DND-41 (cell line): ENCODE results near the gene MAST4.

Experiments used
- ATAC-seq: fragments of 200-7000 bp; cut with Tn5 transposase; 3 replicates; pipeline ENCODE4 v1.9.1; 2021; ENCODE audit warnings: low read depth; ENCODE audit not compliant: insufficient read depth
- DNase-seq: peaks from one replicate; pipeline ENCODE4 v3.0.0-alpha.2; 2020
- H2AFZ ChIP-seq: 2 replicates; pipeline ENCODE4 v1.6.0; 2012; ENCODE audit warnings: low read depth, low read length
- H3K27ac ChIP-seq: 2 replicates; pipeline ENCODE4 v1.5.1; 2012; ENCODE audit warnings: low read length, inconsistent platforms
- H3K27me3 ChIP-seq: fragments of 200-600 bp; sonication (generic); 2 replicates; pipeline ENCODE4 v1.6.0; 2012; ENCODE audit warnings: low read length, mild to moderate bottlenecking, inconsistent platforms; ENCODE audit not compliant: insufficient read depth, poor library complexity
- H3K36me3 ChIP-seq: 2 replicates; pipeline ENCODE4 v1.5.1; 2012; ENCODE audit warnings: low read length, inconsistent platforms; ENCODE audit not compliant: insufficient read depth
- H3K4me1 ChIP-seq: 2 replicates; pipeline ENCODE4 v1.5.1; 2012; ENCODE audit warnings: mild to moderate bottlenecking, low read length; ENCODE audit not compliant: insufficient read depth
- H3K4me2 ChIP-seq: 2 replicates; pipeline ENCODE4 v1.6.0; 2012; ENCODE audit warnings: mild to moderate bottlenecking, moderate library complexity, low read length, inconsistent platforms; ENCODE audit not compliant: insufficient read depth
- H3K4me3 ChIP-seq, 2 experiments: fragments of 200-600 bp in 1 of 2; shearing (Covaris generic) in 1 of 2; 2 replicates each; pipeline ENCODE4 v1.5.1; 2012 to 2016; ENCODE audit warnings: inconsistent platforms in 2 of 2, low read length in 2 of 2, mild to moderate bottlenecking in 2 of 2, low read depth in 1 of 2, moderate library complexity in 1 of 2
- H3K79me2 ChIP-seq: 2 replicates; pipeline ENCODE4 v1.6.0; 2012; ENCODE audit warnings: low read length, inconsistent platforms; ENCODE audit not compliant: insufficient read depth
- H3K9ac ChIP-seq: 2 replicates; pipeline ENCODE4 v1.6.0; 2012; ENCODE audit warnings: low read depth, mild to moderate bottlenecking, inconsistent platforms, low read length, moderate library complexity
- H3K9me3 ChIP-seq: 2 replicates; pipeline ENCODE4 v1.5.1; 2012; ENCODE audit warnings: low read length, moderate library complexity, mild to moderate bottlenecking, inconsistent platforms; ENCODE audit not compliant: insufficient read depth, severe bottlenecking
- H4K20me1 ChIP-seq: 2 replicates; pipeline ENCODE4 v1.6.0; 2012; ENCODE audit warnings: low read length; ENCODE audit not compliant: insufficient read depth
- EZH2 ChIP-seq: IDR thresholded peaks from 3 replicates; pipeline ENCODE4 v1.6.1; 2012; ENCODE audit warnings: borderline replicate concordance, low read depth, mild to moderate bottlenecking, moderate library complexity, low read length, inconsistent platforms; ENCODE audit not compliant: severe bottlenecking
- TF ChIP-seq, protein P1 (sequence below): IDR thresholded peaks from 2 replicates; pipeline ENCODE4 v1.5.1; 2012; ENCODE audit warnings: borderline replicate concordance, low read length, moderate library complexity, mild to moderate bottlenecking; ENCODE audit not compliant: poor library complexity, severe bottlenecking; ENCODE audit errors: extremely low read depth

MAST4 gene

DNA sequence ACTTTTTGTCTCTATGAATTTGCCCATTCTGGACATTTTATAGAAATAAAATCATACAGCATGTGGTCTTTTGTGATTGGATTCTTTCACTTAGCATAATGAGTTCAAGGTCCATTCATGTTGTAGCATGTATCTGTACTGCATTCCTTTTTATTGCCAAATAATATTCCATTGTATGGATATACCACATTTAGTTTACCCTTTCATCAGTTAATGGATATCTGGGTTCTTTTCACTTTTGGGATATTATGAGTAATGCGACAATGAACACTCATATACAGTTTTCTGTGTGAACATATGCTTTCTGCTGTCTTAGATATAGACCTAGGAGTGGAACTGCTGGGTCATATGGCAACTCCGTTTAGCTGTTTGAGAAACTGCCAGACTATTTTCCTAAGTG, 41.3 kb upstream of the MAST4 start:
- ATAC-seq (no peak), DNase-seq (no peak)
- H3K4me3 ChIP-seq = no peak overlapping the region; a peak in 1 of 4 replicates
- no peaks in the 10 kb centered on the region for H3K27me3 ChIP-seq
- TF ChIP-seq, protein P1, sequence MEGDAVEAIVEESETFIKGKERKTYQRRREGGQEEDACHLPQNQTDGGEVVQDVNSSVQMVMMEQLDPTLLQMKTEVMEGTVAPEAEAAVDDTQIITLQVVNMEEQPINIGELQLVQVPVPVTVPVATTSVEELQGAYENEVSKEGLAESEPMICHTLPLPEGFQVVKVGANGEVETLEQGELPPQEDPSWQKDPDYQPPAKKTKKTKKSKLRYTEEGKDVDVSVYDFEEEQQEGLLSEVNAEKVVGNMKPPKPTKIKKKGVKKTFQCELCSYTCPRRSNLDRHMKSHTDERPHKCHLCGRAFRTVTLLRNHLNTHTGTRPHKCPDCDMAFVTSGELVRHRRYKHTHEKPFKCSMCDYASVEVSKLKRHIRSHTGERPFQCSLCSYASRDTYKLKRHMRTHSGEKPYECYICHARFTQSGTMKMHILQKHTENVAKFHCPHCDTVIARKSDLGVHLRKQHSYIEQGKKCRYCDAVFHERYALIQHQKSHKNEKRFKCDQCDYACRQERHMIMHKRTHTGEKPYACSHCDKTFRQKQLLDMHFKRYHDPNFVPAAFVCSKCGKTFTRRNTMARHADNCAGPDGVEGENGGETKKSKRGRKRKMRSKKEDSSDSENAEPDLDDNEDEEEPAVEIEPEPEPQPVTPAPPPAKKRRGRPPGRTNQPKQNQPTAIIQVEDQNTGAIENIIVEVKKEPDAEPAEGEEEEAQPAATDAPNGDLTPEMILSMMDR = no peak
- TF ChIP-seq EZH2 = no peak
- no peaks in the 10 kb centered on the region for H3K79me2 ChIP-seq
- H3K9me3 ChIP-seq = no peaks in the 10 kb centered on the region
- H3K36me3 ChIP-seq = no peaks in the 10 kb centered on the region
- H4K20me1 ChIP-seq = no peaks in the 10 kb centered on the region
- no peak overlapping the region for H3K9ac ChIP-seq
- peak overlapping the region; percentile 12; the same call in 1 of the 2 replicates for H2AFZ ChIP-seq
- peaks cover 26% of the 10 kb centered on the region for H3K4me1 ChIP-seq
- peak overlapping the region; percentile 53; the same call in 1 of the 2 replicates for H3K4me2 ChIP-seq
- H3K27ac ChIP-seq = peak overlapping the region; percentile 1; the same call in 1 of the 2 replicates

DNA sequence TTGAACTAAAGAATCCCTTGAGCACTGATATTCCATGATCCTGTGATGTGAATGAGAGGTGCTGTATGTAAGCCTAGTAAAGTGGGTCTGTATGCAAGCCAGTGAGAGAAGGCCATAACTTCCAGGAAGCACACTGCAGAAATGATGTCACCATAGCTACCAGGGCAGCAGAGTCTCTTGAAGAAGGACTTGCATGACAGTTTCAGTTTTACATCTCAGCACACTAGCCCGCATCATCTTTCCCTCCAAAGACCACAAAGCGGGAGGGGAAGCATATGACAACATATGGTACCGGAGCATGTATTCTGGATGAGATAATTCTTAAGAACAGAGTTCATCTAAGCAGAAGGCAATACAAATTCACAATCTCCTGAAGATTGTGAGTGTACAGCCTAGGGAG, 37.6 kb upstream of the MAST4 start:
- Histone ChIP-seq H4K20me1 (no peaks in the 10 kb centered on the region), H3K4me1 (peaks cover 23% of the 10 kb centered on the region), H3K79me2 (no peaks in the 10 kb centered on the region), H3K4me3 (no peak overlapping the region), H3K4me2 (no peak overlapping the region), H3K27ac (no peak overlapping the region), H3K36me3 (no peaks in the 10 kb centered on the region), H2AFZ (0 out of 2 replicates have a peak overlapping the region, but pooled peaks have one; percentile 14), H3K9ac (no peak overlapping the region), H3K9me3 (no peaks in the 10 kb centered on the region), H3K27me3 (no peaks in the 10 kb centered on the region)
- ATAC-seq (peak; percentile 73), DNase-seq (peak; percentile 63)
- TF ChIP-seq EZH2 = no peak
- TF ChIP-seq, protein P1 = no peak

DNA sequence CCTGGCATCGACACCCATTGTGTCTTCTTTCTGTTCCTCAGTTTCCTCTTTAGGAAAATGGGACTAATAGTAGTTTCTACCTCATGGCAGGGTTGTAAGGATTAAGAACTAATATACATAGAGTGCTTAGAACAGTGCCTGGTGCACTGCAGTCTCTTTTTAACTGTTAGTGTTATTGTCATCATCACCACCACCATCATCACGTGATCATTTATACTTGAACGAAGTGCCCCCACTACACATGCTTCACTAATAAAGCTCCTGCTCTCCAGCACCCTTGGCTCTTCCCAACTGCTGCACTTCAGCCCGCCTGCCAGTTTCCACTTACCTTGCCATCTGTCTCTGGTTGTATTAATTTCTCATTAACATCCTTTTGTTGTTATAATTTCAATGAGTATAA, 35.8 kb upstream of the MAST4 start:
- DNase-seq = no peak
- no peak overlapping the region for H3K9ac ChIP-seq
- H3K36me3 ChIP-seq = no peaks in the 10 kb centered on the region
- H3K4me2 ChIP-seq = no peak overlapping the region
- TF ChIP-seq EZH2 = no peak
- TF ChIP-seq, protein P1 = no peak
- H3K79me2 ChIP-seq = no peaks in the 10 kb centered on the region
- no peak overlapping the region for H2AFZ ChIP-seq
- no peaks in the 10 kb centered on the region for H4K20me1 ChIP-seq
- no peak for ATAC-seq
- H3K4me3 ChIP-seq = no peak overlapping the region
- H3K9me3 ChIP-seq = no peaks in the 10 kb centered on the region
- H3K27me3 ChIP-seq = no peaks in the 10 kb centered on the region
- H3K4me1 ChIP-seq = peaks cover 12% of the 10 kb centered on the region
- no peak overlapping the region for H3K27ac ChIP-seq

DNA sequence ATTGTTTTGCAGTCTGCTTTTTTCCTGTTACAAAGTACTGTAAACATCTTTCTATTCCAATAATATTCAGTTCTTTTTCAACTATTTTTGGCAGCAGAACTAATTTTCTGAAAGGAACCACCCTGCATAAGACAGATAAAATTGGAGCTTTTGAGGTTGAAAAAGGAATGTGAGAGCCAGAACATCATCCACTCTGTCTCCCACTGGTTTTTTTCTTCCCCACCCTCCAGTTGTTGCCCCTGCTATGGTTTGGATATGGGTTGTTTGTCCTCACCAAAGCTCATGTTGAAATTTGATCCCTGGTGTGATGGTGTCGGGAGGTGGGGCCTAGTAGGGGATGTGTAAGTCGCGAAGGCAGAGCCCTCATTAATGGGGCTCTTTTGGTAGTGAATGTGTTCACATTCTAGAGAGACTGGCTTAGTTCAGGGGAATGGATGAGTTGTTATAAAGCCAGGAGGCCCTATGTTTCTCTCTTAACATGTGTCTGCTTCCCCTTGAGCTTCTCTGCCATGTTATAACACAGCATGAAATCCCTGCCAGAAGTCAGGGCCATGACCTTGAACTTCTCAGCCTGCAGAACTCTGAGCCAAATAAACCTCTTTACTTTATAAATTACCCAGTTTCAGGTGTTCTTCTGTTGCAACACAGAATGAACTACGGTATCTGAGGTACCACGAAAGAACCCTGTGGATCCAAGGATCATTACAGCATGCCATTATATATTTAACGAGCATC, 34.8 kb upstream of the MAST4 start:
- no peaks in the 10 kb centered on the region for H3K27me3 ChIP-seq
- no peak overlapping the region for H2AFZ ChIP-seq
- ATAC-seq (no peak), DNase-seq (no peak)
- no peaks in the 10 kb centered on the region for H3K9me3 ChIP-seq
- no peaks in the 10 kb centered on the region for H3K36me3 ChIP-seq
- peaks cover 21% of the 10 kb centered on the region for H3K4me1 ChIP-seq
- H3K9ac ChIP-seq = no peak overlapping the region
- no peak overlapping the region for H3K27ac ChIP-seq
- no peak for TF ChIP-seq EZH2
- TF ChIP-seq, protein P1 = no peak
- no peak overlapping the region for H3K4me2 ChIP-seq
- no peak overlapping the region for H3K4me3 ChIP-seq
- H4K20me1 ChIP-seq = no peaks in the 10 kb centered on the region
- no peaks in the 10 kb centered on the region for H3K79me2 ChIP-seq
